Sigmoid colon (tissue), 7 donors: ENCODE data around the gene TMEM51. TPM values are rescaled to one million over a fixed set of nuclear protein-coding genes. Genes with fewer than 3 reads are reported as not detected.

Experiments used
- DNase-seq: peaks from one replicate; pipeline ENCODE4 v3.0.0-alpha.2; 2019
- H3K27ac ChIP-seq, 4 donors: fragments of 200-600 bp; sonication (generic); one replicate each; pipeline ENCODE4 v1.5.1; 2016 to 2019; ENCODE audit warnings: mild to moderate bottlenecking in 1 of 4
- H3K27me3 ChIP-seq, 3 donors: fragments of 200-600 bp; sonication (generic); one replicate each; pipeline ENCODE4 v1.5.1; 2019; ENCODE audit warnings: mild to moderate bottlenecking in 1 of 3
- H3K36me3 ChIP-seq, 4 donors: fragments of 200-600 bp; sonication (generic); one replicate each; pipeline ENCODE4 v1.5.1; 2016 to 2019
- H3K4me1 ChIP-seq, 4 donors: fragments of 200-600 bp; sonication (generic); one replicate each; pipeline ENCODE4 v1.5.1; 2017 to 2019
- H3K4me3 ChIP-seq, 4 donors: fragments of 200-600 bp; sonication (generic); one replicate each; pipeline ENCODE4 v1.5.1; 2017 to 2019; ENCODE audit warnings: mild to moderate bottlenecking in 2 of 4, moderate library complexity in 1 of 4
- H3K9me3 ChIP-seq, 4 donors: fragments of 200-600 bp in 3 of 4; sonication (generic) in 3 of 4; one replicate each; pipeline versions ENCODE4 v1.5.1 to v1.6.1; 2013 to 2019
- EP300 ChIP-seq, 4 donors: sonication (generic); formaldehyde crosslinking; IDR thresholded peaks; one replicate each; pipeline ENCODE4 v1.6.1; 2017; ENCODE audit warnings: antibody characterized with exemption in 4 of 4
- POLR2A ChIP-seq, 2 donors: fragments of 450-650 bp; IDR thresholded peaks; one replicate each; pipeline ENCODE4 v1.6.1; 2016; ENCODE audit warnings: antibody characterized with exemption in 2 of 2, mild to moderate bottlenecking in 2 of 2, moderate library complexity in 2 of 2
- POLR2AphosphoS5 ChIP-seq, 4 donors: sonication (generic); formaldehyde crosslinking; IDR thresholded peaks; one replicate each; pipeline ENCODE4 v1.6.1; 2017; ENCODE audit warnings: antibody characterized with exemption in 4 of 4
- WGBS, 2 donors: extraction: QIAGEN DNeasy Blood & Tissue Kit; methylation state at CpG; one replicate each; pipeline ENCODE4 v1.1.7; 2013; 5-methylcytosine and 5-hydroxymethylcytosine counted together
- intact Hi-C: fragments of 100-400 bp; cut with DNase I; formaldehyde crosslinking; loops from one replicate; pipeline ENCODE4 v1.15.1; 2023
- polyA plus RNA-seq, 3 donors: library from polyadenylated mRNA; stranded (reverse); fragments of 200-250 nt; gene quantifications; one replicate each; pipeline ENCODE4 v1.2.3, GENCODE V29; 2013
- total RNA-seq, 4 donors: library from RNA; depleted of rRNA; stranded (reverse); fragments of >200 nt; gene quantifications; one replicate each; pipeline ENCODE4 v1.1.0, GENCODE V29; 2016
- TF ChIP-seq, protein P1 (sequence below), 4 experiments: fragments of 450-650 bp in 3 of 4; fragments of 200-600 bp in 1 of 4; IDR thresholded peaks; one replicate each; pipeline ENCODE4 v1.5.1; 2016 to 2019; ENCODE audit warnings: antibody characterized with exemption in 4 of 4, mild to moderate bottlenecking in 3 of 4, moderate library complexity in 2 of 4
- donor health status: healthy with polysubstance abuse.
- donor health status: Bipolar disorder and iron deficiency.
- donor health status: healthy.

TMEM51 gene
- total and polyA plus RNA-seq, 7 donors, result 8.8 to 20.7 (median 15.3) TPM

DNA sequence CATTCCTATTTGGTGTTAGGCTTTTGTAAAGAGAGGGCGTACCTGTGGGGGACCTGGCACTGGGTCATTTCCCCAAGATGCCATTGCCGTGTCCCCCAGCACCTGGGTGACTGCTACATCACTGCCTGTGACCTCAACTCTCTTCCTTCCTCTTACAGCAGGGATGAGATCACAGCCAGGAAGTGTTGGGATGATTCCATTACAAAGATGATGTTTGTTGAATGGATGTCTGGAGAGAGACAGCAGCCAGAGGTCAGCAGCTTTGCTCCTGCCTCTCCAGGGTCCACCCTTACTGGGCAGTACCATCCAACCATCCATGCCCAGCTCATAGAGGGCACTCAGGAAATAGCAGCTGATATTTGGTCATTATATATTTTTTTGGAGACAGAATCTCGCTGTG lies 35.1 kb downstream of the TMEM51 start:
- H3K27me3 ChIP-seq, result no peaks in the 10 kb centered on the region
- intact Hi-C loops, result no loop called here
- no peaks in the 10 kb centered on the region for H3K9me3 ChIP-seq
- TF ChIP-seq POLR2A (IDR thresholded peaks at IDR 0.05), result no peak
- no peak for TF ChIP-seq POLR2AphosphoS5 (IDR thresholded peaks at IDR 0.05)
- TF ChIP-seq, protein P1, sequence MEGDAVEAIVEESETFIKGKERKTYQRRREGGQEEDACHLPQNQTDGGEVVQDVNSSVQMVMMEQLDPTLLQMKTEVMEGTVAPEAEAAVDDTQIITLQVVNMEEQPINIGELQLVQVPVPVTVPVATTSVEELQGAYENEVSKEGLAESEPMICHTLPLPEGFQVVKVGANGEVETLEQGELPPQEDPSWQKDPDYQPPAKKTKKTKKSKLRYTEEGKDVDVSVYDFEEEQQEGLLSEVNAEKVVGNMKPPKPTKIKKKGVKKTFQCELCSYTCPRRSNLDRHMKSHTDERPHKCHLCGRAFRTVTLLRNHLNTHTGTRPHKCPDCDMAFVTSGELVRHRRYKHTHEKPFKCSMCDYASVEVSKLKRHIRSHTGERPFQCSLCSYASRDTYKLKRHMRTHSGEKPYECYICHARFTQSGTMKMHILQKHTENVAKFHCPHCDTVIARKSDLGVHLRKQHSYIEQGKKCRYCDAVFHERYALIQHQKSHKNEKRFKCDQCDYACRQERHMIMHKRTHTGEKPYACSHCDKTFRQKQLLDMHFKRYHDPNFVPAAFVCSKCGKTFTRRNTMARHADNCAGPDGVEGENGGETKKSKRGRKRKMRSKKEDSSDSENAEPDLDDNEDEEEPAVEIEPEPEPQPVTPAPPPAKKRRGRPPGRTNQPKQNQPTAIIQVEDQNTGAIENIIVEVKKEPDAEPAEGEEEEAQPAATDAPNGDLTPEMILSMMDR (IDR thresholded peaks at IDR 0.05), result no peak
- TF ChIP-seq EP300 (IDR thresholded peaks at IDR 0.05), result no peak
- no peak overlapping the region for H3K4me3 ChIP-seq
- WGBS, 2 donors, result 74 to 80% methylated on average over 3 of the region's 3 CpGs
- no peak for DNase-seq
- H3K36me3 ChIP-seq, result no peaks in the 10 kb centered on the region
- H3K4me1 ChIP-seq, result peaks cover 0 to 41% (median 36%) of the 10 kb centered on the region in 4 donors
- peak overlapping the region in 1 of 4 donors; percentile 59 for H3K27ac ChIP-seq

- 18 to 67% methylated on average over 8 of the region's 8 CpGs for WGBS, 2 donors
- no peak overlapping the region for H3K4me3 ChIP-seq
- H3K9me3 ChIP-seq, result no peaks in the 10 kb centered on the region
- H3K27me3 ChIP-seq, result no peaks in the 10 kb centered on the region
- H3K36me3 ChIP-seq, result no peaks in the 10 kb centered on the region
- TF ChIP-seq EP300 (IDR thresholded peaks at IDR 0.05) (no peak), POLR2AphosphoS5 (IDR thresholded peaks at IDR 0.05) (no peak), POLR2A (IDR thresholded peaks at IDR 0.05) (no peak)
- TF ChIP-seq, protein P1 (IDR thresholded peaks at IDR 0.05), result no peak
- intact Hi-C loops, result no loop called here
- no peak for DNase-seq
- peak overlapping the region in 1 of 4 donors; percentile 59 for H3K27ac ChIP-seq
- H3K4me1 ChIP-seq, result peaks cover 0 to 41% (median 36%) of the 10 kb centered on the region in 4 donors
These were observed 36.3 kb downstream of the TMEM51 start for GRCh38 chr1:15189692-15190370.

- no peak for TF ChIP-seq POLR2A (IDR thresholded peaks at IDR 0.05)
- TF ChIP-seq, protein P1 (IDR thresholded peaks at IDR 0.05), result no peak
- TF ChIP-seq POLR2AphosphoS5 (IDR thresholded peaks at IDR 0.05), result no peak
- no peaks in the 10 kb centered on the region for H3K36me3 ChIP-seq
- intact Hi-C loops, result no loop called here
- no peaks in the 10 kb centered on the region for H3K9me3 ChIP-seq
- peaks cover 0 to 41% (median 36%) of the 10 kb centered on the region in 4 donors for H3K4me1 ChIP-seq
- DNase-seq, result no peak
- peak overlapping the region in 1 of 4 donors; percentile 24 for H3K27ac ChIP-seq
- H3K27me3 ChIP-seq, result no peaks in the 10 kb centered on the region
- no peak overlapping the region for H3K4me3 ChIP-seq
- 62 to 81% methylated on average over 8 of the region's 8 CpGs for WGBS, 2 donors
These were observed 37.7 kb downstream of the TMEM51 start for GRCh38 chr1:15191267-15191666.

DNA sequence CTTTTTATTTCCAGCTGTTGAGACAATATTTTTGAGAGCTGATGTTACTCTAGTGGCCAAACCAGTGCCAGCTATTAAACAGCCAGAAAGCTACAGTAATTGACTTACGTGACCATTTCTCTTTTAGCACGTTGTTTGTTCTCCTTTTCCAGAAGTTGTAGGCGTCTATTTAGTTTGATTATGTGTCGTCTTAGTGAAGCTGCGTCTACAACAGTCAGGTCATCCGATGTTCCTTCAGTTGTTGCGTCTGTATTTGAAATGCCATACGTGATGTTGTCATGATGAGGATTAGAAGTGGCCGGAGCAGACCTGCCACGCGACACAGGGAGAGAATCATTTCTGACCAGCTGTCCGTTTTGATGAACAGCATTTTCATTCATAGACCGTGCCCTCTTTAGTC lies 38.2 kb downstream of the TMEM51 start:
- Histone ChIP-seq H3K9me3 (no peaks in the 10 kb centered on the region), H3K27ac (peak overlapping the region in 1 of 4 donors; percentile 24), H3K4me3 (no peak overlapping the region), H3K27me3 (no peaks in the 10 kb centered on the region), H3K4me1 (peaks cover 0 to 38% (median 34%) of the 10 kb centered on the region in 4 donors), H3K36me3 (no peaks in the 10 kb centered on the region)
- TF ChIP-seq POLR2A (IDR thresholded peaks at IDR 0.05), result no peak
- TF ChIP-seq, protein P1 (IDR thresholded peaks at IDR 0.05), result no peak
- TF ChIP-seq POLR2AphosphoS5 (IDR thresholded peaks at IDR 0.05), result no peak
- no peak for TF ChIP-seq EP300 (IDR thresholded peaks at IDR 0.05)
- DNase-seq, result no peak
- intact Hi-C loops, result no loop called here
- WGBS, 2 donors, result 75 to 81% methylated on average over 13 of the region's 13 CpGs
